HG02870 (cell line): ENCODE results near the gene NKRF.

Experiments used
- ATAC-seq: cut with Tn5 transposase; IDR thresholded peaks from one replicate; pipeline ENCODE4 v1.9.1; 2021; ENCODE audit warnings: mild to moderate bottlenecking, moderate library complexity; ENCODE audit not compliant: unreplicated experiment

NKRF gene

DNA sequence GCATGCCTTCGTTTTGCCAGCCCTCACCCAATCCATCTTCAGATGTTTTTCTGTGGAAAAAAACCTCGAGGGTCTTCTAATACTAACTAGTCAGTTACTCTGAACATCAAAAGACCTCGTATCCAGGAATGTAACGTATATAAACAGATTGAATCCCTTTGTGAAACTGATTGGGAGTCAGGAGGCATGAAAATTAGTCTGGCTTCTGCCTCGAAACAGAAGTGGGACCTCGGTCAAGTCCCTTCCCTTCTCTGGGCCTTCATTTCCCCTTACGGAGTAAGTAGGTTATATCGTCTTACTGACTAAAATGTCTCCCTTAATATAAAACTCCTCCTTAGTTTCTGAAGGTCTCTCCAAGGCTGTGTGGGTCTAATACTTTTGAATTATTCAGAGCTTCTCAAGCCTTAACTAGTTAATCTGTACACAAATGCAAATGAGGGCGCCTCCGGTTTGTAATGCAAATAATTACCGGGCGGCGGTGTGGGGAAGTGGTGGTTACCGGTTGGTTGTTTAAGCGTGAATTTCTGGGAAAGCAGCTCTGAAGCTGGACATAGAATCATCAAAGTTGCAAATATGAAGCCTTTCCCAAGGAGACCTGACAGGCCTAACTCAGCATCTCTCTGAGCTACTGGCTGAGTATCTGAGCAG, 11.4 kb upstream of the NKRF start:
- ATAC-seq = peak; percentile 62

DNA sequence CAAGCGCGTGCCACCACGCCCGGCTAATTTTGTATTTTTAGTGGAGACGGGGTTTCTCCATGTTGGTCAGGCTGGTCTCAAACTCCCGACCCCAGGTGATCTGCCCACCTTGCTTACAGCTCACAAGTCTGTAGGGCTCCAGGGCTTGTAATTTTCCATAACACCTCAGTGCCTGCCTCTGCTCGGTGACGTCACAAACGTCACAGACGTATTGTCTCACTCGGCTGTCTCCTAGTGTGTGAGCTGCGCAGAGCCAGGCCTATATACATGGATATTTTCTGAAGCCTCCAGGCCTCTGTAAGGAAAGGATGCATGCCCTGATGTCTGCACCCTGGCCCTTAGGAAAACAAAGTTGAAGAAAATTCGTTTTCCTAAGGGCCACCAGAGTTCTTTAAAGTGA, 8.6 kb upstream of the NKRF start:
- no peak for ATAC-seq

GRCh38 chrX:119607018-119607389, 780 bp upstream of the NKRF start:
- no peak for ATAC-seq

DNA sequence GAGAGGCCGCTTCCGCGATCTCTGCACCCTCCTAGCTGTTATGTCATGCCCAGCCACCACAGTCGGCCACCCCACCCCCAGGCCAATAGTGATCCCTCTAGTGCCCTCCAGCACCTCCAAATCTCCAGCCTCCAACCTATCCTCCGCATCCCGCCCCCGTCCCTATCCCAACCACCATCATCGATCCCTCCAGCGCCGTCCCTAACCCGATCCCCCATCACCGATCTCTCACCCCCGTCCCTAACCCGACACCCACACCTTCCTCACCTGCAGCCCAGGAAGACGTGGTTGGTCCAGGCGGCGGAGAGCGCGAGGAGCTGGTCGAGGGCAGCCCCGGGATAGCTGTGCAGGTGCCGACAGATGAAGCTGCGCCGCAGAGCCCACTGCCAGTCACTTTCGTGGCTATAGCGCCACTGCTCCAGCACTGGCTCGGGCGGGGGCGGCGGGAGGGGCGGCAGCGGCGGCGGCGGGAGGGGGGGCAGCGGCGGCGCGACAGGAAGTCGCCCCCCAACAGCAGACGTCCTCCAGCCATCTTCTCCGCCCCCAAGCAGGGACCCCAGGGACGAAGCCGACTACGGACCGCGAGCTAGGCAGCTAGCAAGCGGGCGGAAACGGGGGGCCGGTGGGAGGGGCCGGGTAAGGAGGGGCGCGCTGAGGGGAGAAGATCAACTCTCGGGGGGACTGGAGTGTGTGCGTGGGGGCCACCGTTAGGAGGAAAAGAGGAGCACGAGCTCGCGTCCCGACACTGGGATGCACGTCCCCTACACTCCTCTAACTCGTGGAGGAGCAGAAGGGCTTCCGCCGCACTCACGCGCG, 552 bp downstream of the NKRF start:
- peak; percentile 18 for ATAC-seq

DNA sequence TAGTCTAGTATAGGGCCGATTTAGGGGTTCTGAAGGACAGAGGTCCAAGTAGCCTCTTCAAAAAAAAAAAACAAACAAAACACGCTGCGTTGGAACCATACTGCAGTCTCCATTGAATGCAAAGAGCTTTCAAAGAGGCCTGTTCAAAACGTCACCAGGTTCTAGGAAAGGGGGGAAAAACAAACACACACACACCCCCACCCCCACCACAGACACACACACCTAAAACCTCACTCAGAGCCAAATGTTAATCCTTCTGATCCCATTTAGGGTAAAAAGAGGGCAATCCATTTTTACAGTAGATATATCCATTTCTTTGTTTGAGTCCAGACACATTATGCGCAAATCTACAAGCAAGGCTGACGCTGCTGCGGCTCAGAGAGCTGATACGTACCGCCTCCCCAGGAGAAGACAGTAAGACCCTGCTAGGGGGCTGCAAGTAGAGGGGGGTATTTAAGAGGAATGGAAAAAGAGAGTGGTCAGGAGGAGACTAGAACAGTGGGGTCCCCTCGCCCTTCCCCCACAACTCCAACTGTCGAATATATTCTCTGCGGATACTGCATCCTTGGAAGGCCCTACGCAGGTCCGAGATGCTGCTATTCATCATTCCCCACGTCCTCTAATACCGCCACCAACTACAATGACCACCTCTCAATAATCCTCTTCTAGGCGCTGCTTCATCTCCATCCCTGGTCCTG, 1.3 kb downstream of the NKRF start:
- no peak for ATAC-seq

DNA sequence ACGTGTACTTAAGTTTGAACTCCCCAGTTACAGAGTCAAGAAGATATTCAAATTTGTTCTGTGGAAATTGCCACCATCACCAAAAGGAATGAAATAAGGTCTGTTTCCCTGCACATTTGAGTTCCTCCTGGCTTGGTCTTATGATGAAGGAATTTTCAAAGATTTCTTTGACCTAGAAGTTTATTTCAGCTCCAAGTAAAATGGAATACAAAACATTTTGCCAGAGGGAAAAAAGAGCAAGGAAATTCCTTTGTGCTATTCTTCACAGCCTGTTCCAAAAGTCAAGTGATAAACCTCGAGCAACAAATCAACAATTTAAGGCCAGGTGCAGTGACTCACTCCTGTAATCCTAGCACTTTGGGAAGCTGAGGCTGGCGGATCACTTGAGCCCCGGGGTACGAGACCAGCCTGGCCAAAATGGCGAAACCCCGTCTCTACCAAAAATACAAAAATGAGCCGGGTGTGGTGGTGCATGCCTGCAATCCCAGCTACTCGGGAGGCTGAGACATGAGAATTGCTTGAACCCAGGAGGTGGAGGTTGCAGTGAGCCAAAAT, 3.4 kb downstream of the NKRF start:
- ATAC-seq = no peak

GRCh38 chrX:119589810-119590209, 16.4 kb downstream of the NKRF start:
- ATAC-seq = no peak

DNA sequence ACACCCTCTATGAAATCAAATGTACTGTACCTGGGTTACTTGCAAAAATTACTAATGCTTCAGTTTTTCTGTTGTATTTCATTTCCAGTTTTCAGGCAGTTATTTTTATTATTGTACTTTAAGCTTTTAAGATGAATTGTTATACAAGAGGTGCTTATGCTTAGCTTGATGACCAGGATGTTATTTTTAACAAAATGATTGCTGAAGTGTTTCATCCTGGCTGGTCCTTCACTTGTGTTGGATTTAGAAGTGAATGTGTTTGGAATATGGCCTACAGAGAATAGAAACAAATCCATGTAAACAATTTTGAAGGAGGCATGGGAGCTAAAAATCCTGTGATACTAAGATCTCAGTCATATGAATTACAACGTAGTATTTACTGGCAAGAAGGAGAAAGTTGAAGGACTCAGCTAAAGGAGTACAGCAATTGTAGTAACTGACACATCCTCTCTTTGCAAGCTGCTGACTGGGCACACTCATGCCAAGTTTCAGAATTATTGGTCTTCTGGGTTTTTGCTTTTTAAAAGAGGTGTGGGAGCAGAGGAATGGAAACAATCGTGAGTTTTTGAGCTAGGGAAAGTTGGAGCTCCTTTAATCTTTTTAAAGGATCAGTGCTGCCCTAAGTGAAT, 22.7 kb downstream of the NKRF start:
- ATAC-seq = no peak

GRCh38 chrX:119579414-119579813, 26.8 kb downstream of the NKRF start:
- ATAC-seq = peak; percentile 46

DNA sequence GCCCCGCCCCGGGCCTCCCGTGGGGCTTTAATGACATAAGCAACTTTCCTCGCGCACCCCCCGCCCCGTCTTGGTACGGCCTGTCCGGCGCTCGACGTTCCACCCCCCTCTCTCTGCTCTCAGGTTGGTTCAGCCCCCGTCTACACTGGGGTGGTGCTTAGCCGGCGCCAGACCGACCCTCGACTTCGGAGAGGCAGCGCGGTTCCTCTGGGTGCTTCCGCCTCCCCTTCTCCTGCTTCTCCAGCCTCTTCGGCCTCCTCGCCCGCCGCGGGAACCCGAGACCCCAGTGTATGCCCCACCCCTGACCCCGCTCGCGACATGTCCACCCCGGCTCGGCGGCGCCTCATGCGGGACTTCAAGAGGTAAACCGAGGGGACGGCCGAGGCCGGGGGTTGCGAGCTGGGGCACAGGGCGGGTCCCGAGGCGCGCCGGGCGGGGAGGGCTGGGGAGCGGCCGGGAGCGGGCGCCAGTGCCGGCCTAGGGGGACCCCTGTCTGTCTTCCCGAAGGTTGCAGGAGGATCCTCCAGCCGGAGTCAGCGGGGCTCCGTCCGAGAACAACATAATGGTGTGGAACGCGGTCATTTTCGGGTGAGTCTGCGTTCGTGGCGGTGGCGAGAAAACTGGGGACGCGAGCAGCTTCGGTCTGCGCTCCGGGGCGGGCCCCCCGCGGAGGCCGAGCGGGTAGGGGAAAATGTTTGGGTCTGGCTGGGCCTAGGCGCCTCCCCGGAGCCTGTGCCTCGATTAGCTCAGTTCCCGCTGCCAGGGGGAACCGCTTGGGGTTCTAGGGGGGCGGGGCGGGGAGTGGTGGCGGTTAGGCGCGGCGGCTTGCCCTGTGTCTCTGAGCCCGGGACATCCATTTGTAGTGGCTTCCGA, 31.6 kb downstream of the NKRF start, which contains the start of gene UBE2A:
Gene UBE2A (plus strand): TSS at position 170 of the 873 bp plus-strand sequence. CDS start 149 bp downstream, at position 319.
- ATAC-seq = peak; percentile 34

GRCh38 chrX:119573840-119574393, 32.3 kb downstream of the NKRF start:
- peak; percentile 78 for ATAC-seq

- ATAC-seq = no peak
Observed at GRCh38 chrX:119573222-119573621, 33.0 kb downstream of the NKRF start.

- ATAC-seq = no peak
Observed at GRCh38 chrX:119570351-119570835, 35.8 kb downstream of the NKRF start.

- peak; percentile 85 for ATAC-seq
Observed at GRCh38 chrX:119565107-119565663, 41.0 kb downstream of the NKRF start, which contains the start of gene STEEP1. Gene STEEP1 (minus strand): TSS chrX:119565409. CDS start chrX:119565355, 54 bp downstream.

DNA sequence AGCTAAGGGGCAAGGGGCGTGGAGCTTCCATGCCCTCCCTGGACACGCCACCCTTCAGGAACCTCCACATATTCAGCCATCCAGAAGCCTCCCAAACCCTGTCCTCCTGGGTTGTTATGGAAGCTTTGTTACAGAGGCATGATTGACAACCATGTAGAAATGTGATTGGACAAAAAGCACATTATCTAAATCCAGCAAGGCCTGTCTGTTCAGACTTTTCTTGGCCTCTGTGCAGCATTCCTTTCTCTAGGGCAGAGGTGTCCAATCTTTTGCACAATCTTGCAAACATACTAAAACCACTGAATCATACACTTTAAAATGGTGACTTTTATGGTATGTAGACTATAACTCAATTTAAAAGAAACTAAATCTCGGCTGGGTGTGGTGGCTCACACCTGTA, 53.7 kb downstream of the NKRF start:
- no peak for ATAC-seq

DNA sequence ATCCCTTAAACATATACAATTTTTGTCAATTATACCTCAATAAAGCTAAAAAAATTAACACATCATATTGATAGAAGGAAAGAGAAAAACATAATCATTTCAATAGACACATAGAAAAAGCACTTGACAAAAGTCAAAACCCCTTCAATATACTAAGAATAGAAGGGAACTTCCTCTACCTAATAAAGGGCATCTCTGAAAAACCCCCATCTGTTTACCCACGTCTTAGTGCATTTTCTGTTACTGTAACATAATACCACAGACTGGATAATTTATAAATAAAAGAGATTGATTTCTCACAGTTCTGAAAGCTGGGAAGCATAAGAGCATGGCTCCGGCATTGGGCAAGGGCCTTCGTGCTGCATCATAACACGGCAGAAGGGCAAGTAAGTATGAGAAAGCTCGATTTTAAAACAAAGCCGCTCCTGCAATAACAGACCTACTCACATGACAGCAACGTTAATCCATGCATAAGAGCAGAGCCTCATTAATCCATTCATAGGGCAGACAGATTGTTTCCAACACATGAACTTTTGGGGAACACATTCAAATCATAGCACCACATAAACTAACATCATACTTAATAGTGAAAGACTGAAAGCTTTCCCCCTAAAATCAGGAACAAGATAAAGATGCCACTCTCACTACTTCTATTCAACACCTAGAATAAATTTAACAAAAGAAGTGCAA, 56.8 kb downstream of the NKRF start:
- peak; percentile 60 for ATAC-seq

- no peak for ATAC-seq
Observed at GRCh38 chrX:119541188-119541587, 65.0 kb downstream of the NKRF start.

- no peak for ATAC-seq
Observed at GRCh38 chrX:119539872-119540271, 66.4 kb downstream of the NKRF start.
